SU-DHL-6 (cell line): ENCODE measurements around the gene RCOR2.

Experiments
- CTCF ChIP-seq: fragments of 200-600 bp; sonication (generic); IDR thresholded peaks from one replicate; pipeline ENCODE4 v1.5.1; 2017; ENCODE audit warnings: antibody characterized with exemption, mild to moderate bottlenecking, low read length, moderate library complexity; ENCODE audit not compliant: insufficient read depth, poor library complexity, severe bottlenecking
- EZH2phosphoT487 ChIP-seq: fragments of 200-600 bp; sonication (generic), shearing (Covaris generic); conservative IDR thresholded peaks from 2 replicates; pipeline ENCODE4 v1.6.1; 2018; ENCODE audit warnings: mild to moderate bottlenecking, antibody characterized with exemption, low read length, moderate library complexity, mixed read lengths

DNA sequence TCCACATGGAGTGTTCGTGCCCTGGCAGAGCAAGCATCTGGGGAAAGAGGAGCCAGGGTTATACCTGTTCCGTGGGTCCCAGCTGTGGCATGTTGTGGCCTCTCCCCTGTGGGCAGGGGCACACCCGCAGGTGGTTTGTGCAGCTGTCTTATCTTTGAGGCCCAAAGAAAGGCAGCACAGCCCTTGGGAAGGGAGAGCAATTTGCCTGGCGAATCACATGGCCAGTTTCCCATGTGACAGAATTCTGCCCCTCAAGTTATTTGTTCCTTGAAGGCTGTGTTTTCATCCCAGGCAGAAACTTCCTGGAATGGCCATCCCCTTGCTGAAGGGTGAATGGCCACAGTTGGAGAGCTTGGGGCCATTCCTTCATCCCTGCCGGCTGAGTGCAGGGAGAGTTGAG, 41.0 kb upstream of the RCOR2 start:
- no peak for TF ChIP-seq CTCF
- TF ChIP-seq EZH2phosphoT487, result no peak
